HUES6 (cell line): ENCODE measurements around the gene NDP.
"Not testable (repeated sequence)": the region's sequence is repeated elsewhere in the genome, so short reads cannot be mapped to it uniquely, and the experiment has no call there.

Experiments used
- H3K27ac ChIP-seq: 2 replicates; pipeline ENCODE4 v1.7.0; 2013; ENCODE audit warnings: low read depth, mild to moderate bottlenecking, low read length, inconsistent platforms
- H3K27me3 ChIP-seq: 2 replicates; pipeline ENCODE4 v1.6.1; 2013; ENCODE audit warnings: low read length; ENCODE audit not compliant: control insufficient read depth, insufficient read depth
- H3K36me3 ChIP-seq: 2 replicates; pipeline ENCODE4 v1.6.1; 2013; ENCODE audit warnings: low read length; ENCODE audit not compliant: control insufficient read depth, insufficient read depth
- H3K4me1 ChIP-seq: 2 replicates; pipeline ENCODE4 v1.6.1; 2013; ENCODE audit warnings: low read length; ENCODE audit not compliant: control insufficient read depth, insufficient read depth
- H3K4me3 ChIP-seq: 2 replicates; pipeline ENCODE4 v1.5.1; 2013; ENCODE audit warnings: low read depth, low read length
- H3K9ac ChIP-seq: one replicate; pipeline ENCODE4 v1.6.1; 2013; ENCODE audit warnings: mild to moderate bottlenecking, low read length
- H3K9me3 ChIP-seq: 2 replicates; pipeline ENCODE4 v1.6.1; 2013; ENCODE audit warnings: low read depth, low read length; ENCODE audit not compliant: control insufficient read depth, insufficient read depth

Gene NDP

DNA sequence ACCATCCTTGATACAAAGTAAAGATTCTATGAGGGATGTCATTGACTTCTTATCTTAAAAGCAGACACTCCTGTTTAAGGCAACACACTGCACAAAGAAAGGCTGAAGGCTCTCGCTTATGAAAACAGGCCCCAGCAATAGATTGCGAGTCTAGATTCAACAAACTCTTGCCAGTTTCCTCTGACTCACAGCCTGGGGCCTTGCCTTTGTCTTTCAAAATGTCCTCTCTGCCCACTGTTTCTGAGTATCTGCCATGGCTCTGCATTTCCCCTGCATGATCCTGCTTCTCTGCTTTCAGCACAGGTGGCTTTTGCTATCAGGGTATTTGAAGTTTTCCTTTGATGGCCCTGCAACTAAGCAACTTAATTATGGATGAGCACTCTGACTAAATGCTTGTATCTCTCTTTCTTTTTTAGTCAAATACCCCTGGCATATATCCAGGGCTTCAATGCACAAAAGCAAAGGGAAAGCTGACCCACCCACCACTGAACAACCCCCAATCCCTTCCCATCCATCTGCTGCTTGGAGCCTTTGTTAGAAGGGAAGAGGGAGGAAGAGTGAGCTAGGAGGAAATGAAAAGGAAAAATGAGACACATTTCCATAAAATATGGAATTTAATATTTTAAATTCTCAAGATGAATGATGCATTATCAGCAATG, 32.2 kb downstream of the NDP start:
- H3K27ac ChIP-seq, result 0 out of 2 replicates have a peak overlapping the region, but pooled peaks have one; percentile 19
- H3K9me3 ChIP-seq, result no peaks in the 10 kb centered on the region
- no peaks in the 10 kb centered on the region; the same call in 1 of the 2 replicates for H3K27me3 ChIP-seq
- peaks cover 15% of the 10 kb centered on the region for H3K4me1 ChIP-seq
- no peak overlapping the region for H3K4me3 ChIP-seq
- H3K36me3 ChIP-seq, result no peaks in the 10 kb centered on the region
- no peak overlapping the region for H3K9ac ChIP-seq

- H3K36me3 ChIP-seq, result no peaks in the 10 kb centered on the region
- H3K27me3 ChIP-seq, result no peaks in the 10 kb centered on the region; the same call in 1 of the 2 replicates
- H3K27ac ChIP-seq, result no peak overlapping the region
- H3K4me1 ChIP-seq, result peaks cover 15% of the 10 kb centered on the region
- no peak overlapping the region for H3K4me3 ChIP-seq
- H3K9me3 ChIP-seq, result no peaks in the 10 kb centered on the region
- no peak overlapping the region for H3K9ac ChIP-seq
Measured at GRCh38 chrX:43939187-43939926, 33.8 kb downstream of the NDP start.

- H3K36me3 ChIP-seq, H3K9ac ChIP-seq, H3K4me1 ChIP-seq, H3K27ac ChIP-seq, H3K9me3 ChIP-seq, H3K27me3 ChIP-seq, H3K4me3 ChIP-seq: not testable (repeated sequence)
Measured at GRCh38 chrX:43922032-43922431, 51.2 kb downstream of the NDP start.

- not testable (repeated sequence) for H3K27ac ChIP-seq, H3K27me3 ChIP-seq, H3K36me3 ChIP-seq, H3K4me3 ChIP-seq, H3K4me1 ChIP-seq, H3K9ac ChIP-seq, H3K9me3 ChIP-seq
Measured at GRCh38 chrX:43910772-43911171, 62.4 kb downstream of the NDP start.

DNA sequence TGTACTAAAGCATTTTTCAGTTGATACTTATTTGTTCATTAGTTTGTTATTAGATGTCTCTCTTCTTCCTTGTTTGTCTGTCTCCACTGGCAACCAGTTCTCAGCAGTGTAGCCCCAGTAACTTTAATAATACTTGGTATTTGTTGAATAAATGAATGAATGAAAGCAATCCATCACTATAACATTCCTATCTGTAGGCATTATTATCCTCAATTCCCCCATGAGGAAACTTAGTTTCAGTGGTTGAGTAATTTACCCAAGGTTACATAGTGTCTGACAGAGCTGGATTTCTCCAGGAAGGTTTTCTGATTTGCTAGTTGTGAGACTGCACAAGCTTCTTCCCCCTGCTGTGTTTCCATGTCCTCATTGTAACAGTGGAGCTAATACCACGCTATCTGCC, 63.2 kb downstream of the NDP start:
- no peaks in the 10 kb centered on the region for H3K27me3 ChIP-seq
- no peaks in the 10 kb centered on the region for H3K4me1 ChIP-seq
- H3K36me3 ChIP-seq, result no peaks in the 10 kb centered on the region
- no peak overlapping the region for H3K27ac ChIP-seq
- no peak overlapping the region for H3K9ac ChIP-seq
- H3K4me3 ChIP-seq, result no peak overlapping the region
- H3K9me3 ChIP-seq, result no peaks in the 10 kb centered on the region

GRCh38 chrX:43909141-43909540, 64.0 kb downstream of the NDP start:
- no peak overlapping the region for H3K27ac ChIP-seq
- no peaks in the 10 kb centered on the region for H3K4me1 ChIP-seq
- no peaks in the 10 kb centered on the region for H3K27me3 ChIP-seq
- no peaks in the 10 kb centered on the region for H3K9me3 ChIP-seq
- no peak overlapping the region for H3K9ac ChIP-seq
- no peaks in the 10 kb centered on the region for H3K36me3 ChIP-seq
- H3K4me3 ChIP-seq, result no peak overlapping the region

DNA sequence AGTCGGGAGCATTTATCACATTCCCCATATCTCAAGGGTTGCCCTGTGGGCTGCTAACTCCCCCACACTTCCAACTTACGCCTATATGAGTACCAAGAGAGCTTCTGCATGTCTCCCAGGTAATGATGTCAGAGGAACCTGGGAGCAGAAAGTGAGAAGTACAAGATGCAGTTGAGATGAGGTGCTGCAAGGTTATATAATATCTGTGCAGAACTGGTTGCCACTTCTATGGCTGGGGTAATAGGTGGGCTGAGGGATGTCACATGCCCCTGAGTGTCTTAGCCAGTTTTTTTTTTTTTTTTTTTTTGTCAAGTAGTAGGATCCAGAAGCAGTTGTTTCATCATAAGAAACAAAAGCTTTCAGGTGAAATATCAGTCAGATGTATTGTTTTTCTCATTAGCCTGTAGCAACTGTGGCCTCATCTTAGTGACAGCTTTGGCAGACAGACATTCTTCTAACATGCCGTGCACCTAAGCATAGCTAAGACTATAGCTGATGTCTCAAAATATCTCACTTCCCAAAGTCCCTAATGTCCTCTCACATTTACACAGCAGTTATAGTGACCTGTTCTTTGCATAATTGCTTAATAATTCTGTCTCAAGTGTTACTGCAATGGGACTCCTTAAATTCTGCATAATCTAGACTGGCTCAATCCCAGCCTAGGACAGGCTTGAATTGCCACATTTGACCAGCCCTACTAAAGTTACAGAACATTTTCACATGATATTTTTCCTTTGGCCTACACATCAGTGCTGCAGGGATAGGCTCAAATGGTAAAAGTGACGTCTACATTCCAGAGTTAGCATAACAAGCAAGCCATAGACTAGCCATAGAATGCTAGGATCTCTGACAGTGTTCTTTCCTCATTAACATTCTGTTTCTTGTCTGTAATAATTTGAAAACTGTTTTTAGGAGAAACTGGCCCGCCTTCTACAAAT, 73.0 kb downstream of the NDP start:
- H3K27ac ChIP-seq, result peak overlapping the region; percentile 51
- H3K4me3 ChIP-seq, result no peak overlapping the region
- no peak overlapping the region for H3K9ac ChIP-seq
- no peaks in the 10 kb centered on the region for H3K27me3 ChIP-seq
- H3K36me3 ChIP-seq, result no peaks in the 10 kb centered on the region
- peaks cover 12% of the 10 kb centered on the region for H3K4me1 ChIP-seq
- H3K9me3 ChIP-seq, result no peaks in the 10 kb centered on the region
